Fibroblast of gingiva (primary cell): ENCODE measurements around the gene TMEM167A.

Experiments used
- DNase-seq: peaks from one replicate; pipeline ENCODE4 v3.0.0-alpha.2; 2011; ENCODE audit warnings: low read depth

TMEM167A gene

GRCh38 chr5:83035373-83036100 lies 41.7 kb downstream of the TMEM167A start:
- DNase-seq = peak; percentile 48

- DNase-seq = no peak
Observed at GRCh38 chr5:83034528-83035207, 42.5 kb downstream of the TMEM167A start.

- no peak for DNase-seq
Observed at GRCh38 chr5:83034036-83034435, 43.2 kb downstream of the TMEM167A start.

- peak; percentile 8 for DNase-seq
Observed at GRCh38 chr5:83031381-83031780, 45.8 kb downstream of the TMEM167A start.

- DNase-seq = peak; percentile 30
Observed at GRCh38 chr5:83029912-83030311, 47.3 kb downstream of the TMEM167A start.

GRCh38 chr5:83026930-83027687 lies 50.1 kb downstream of the TMEM167A start:
- DNase-seq = no peak

GRCh38 chr5:83026516-83026915 lies 50.7 kb downstream of the TMEM167A start:
- DNase-seq = no peak

- no peak for DNase-seq
Observed at GRCh38 chr5:83025690-83026478, 51.3 kb downstream of the TMEM167A start.

GRCh38 chr5:83022334-83022733 lies 54.9 kb downstream of the TMEM167A start:
- DNase-seq = no peak

GRCh38 chr5:83015676-83016075 lies 61.5 kb downstream of the TMEM167A start:
- DNase-seq = no peak

GRCh38 chr5:83011985-83012384 lies 65.2 kb downstream of the TMEM167A start:
- no peak for DNase-seq

- no peak for DNase-seq
Observed at GRCh38 chr5:83009408-83009807, 67.8 kb downstream of the TMEM167A start.

- DNase-seq = no peak
Observed at GRCh38 chr5:83007755-83008154, 69.4 kb downstream of the TMEM167A start.

- DNase-seq = no peak
Observed at GRCh38 chr5:83006683-83007283, 70.4 kb downstream of the TMEM167A start.

- no peak for DNase-seq
Observed at GRCh38 chr5:83003791-83004190, 73.4 kb downstream of the TMEM167A start.
